Nephron progenitor cell (in vitro differentiated cells): ENCODE data around the gene CCDC9B.

Experiments used
- DNase-seq: peaks from one replicate; pipeline ENCODE4 v3.0.0; 2021
- H3K27ac Mint-ChIP-seq: 2 replicates; pipeline ENCODE4 v1.8.0; 2021; ENCODE audit warnings: mild to moderate bottlenecking, moderate library complexity, mixed read lengths
- H3K27me3 Mint-ChIP-seq: 2 replicates; pipeline ENCODE4 v1.8.0; 2021; ENCODE audit warnings: mild to moderate bottlenecking, low read depth, mixed read lengths; ENCODE audit not compliant: poor library complexity
- H3K36me3 Mint-ChIP-seq: 2 replicates; pipeline ENCODE4 v1.8.0; 2021; ENCODE audit warnings: low read depth, mixed read lengths
- H3K4me1 Mint-ChIP-seq: 2 replicates; pipeline ENCODE4 v1.8.0; 2021; ENCODE audit warnings: mixed read lengths
- H3K4me3 Mint-ChIP-seq: 2 replicates; pipeline ENCODE4 v1.8.0; 2021; ENCODE audit warnings: mild to moderate bottlenecking, moderate library complexity, mixed read lengths
- H3K9me3 Mint-ChIP-seq: 2 replicates; pipeline ENCODE4 v1.8.0; 2021; ENCODE audit warnings: mild to moderate bottlenecking, moderate library complexity, mixed read lengths
- TF ChIP-seq, protein P1 (sequence below): fragments of 200-600 bp; sonication (generic); IDR thresholded peaks from 2 replicates; pipeline ENCODE4 v1.5.0; 2021; ENCODE audit warnings: antibody characterized with exemption

CCDC9B gene

DNA sequence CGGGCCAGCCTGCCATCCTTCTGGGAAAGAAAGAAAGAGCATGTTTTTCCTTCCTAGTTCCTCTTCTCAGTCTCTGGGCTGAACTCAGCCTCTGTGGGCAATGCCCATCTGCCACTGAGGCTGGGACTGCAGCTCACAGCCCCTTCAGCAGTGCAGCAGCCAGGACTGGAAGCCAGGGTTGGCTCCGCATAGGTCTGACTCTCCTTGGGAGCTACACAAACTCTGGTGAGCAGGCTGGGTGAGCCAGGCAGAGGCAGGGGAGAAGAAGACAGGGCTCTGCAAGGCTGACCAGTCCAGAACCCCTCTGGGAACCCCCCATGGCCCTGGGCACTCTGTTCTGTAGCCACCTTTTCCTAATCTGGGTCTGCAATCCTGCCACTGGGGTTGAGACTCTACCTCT, 20.9 kb upstream of the CCDC9B start:
- H3K27me3 Mint-ChIP-seq, result peaks cover 67% of the 10 kb centered on the region

DNA sequence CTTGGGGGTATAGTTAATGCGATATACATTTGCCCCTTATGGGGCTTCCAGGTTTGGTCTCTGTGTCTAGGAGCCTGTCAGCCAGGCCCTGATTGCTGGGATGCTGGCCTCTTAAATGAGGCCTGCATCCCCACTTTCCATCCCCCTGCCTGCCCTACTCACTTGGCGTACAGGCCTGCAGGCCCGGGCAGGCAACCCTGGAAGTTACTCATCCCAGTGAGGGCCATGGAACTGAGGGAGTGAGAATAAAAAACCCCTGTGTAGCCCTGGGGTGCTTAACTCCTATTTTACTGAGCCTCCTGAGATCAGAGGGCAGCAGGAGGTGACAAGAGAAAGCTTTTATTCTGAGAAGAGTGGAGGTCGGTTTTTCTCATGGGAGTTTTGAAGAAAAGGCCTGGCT, 19.3 kb upstream of the CCDC9B start:
- H3K27me3 Mint-ChIP-seq, result peaks cover 54% of the 10 kb centered on the region
- DNase-seq, result no peak
- no peaks in the 10 kb centered on the region for H3K36me3 Mint-ChIP-seq
- no peak overlapping the region for H3K4me3 Mint-ChIP-seq
- H3K9me3 Mint-ChIP-seq, result no peaks in the 10 kb centered on the region
- H3K27ac Mint-ChIP-seq, result no peak overlapping the region
- TF ChIP-seq, protein P1, sequence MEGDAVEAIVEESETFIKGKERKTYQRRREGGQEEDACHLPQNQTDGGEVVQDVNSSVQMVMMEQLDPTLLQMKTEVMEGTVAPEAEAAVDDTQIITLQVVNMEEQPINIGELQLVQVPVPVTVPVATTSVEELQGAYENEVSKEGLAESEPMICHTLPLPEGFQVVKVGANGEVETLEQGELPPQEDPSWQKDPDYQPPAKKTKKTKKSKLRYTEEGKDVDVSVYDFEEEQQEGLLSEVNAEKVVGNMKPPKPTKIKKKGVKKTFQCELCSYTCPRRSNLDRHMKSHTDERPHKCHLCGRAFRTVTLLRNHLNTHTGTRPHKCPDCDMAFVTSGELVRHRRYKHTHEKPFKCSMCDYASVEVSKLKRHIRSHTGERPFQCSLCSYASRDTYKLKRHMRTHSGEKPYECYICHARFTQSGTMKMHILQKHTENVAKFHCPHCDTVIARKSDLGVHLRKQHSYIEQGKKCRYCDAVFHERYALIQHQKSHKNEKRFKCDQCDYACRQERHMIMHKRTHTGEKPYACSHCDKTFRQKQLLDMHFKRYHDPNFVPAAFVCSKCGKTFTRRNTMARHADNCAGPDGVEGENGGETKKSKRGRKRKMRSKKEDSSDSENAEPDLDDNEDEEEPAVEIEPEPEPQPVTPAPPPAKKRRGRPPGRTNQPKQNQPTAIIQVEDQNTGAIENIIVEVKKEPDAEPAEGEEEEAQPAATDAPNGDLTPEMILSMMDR, result no peak
- H3K4me1 Mint-ChIP-seq, result peaks cover 14% of the 10 kb centered on the region

More for the DNA sequence above, 20.9 kb upstream of the CCDC9B start:
- Mint-ChIP-seq H3K27ac (no peak overlapping the region), H3K4me1 (peaks cover 8% of the 10 kb centered on the region), H3K36me3 (no peaks in the 10 kb centered on the region), H3K4me3 (no peak overlapping the region), H3K9me3 (no peaks in the 10 kb centered on the region)
- no peak for DNase-seq
- TF ChIP-seq, protein P1, result no peak

DNA sequence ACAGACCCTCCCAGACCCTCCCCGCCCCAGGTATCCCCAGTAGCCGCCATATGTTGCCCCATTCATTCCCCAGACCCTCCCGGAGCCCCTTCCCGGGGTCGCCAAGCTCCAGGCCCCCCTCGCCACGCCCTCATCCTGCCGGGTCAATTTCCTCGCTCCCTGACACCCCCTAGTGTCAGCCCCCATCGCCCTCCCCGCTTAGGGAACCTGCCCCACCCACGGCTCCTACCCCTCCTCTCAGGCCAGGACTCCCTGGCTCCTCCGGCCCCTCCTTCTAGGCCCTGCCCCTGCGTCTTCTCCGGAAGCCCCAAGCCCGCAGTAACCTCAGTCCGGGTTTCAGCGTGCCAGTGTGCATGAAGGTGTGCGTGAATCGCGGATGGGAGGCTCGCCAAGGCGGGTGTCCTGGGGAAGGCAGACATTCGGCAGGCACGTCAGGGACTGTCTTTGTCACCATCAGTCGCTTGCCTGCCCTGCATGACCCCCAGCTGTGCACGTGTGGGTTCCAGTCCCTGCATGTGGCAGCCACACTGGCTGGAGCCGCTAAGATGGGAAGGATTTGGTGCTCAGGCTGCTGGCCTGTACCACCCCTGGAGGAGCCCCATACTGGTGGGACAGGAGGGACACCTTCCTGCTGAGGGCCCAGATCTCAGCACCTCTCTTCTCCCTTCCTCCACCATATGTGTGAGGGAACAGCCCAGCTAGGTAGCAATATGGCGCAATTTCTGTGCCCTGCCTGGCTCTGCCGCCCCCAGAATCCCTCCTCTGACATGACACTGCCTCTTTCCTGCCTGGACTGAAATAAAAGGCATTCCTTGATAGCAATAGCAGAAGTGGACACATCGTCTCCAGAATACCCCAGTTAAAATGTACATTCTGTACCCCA, 18.0 kb upstream of the CCDC9B start:
- Mint-ChIP-seq H3K27me3 (peaks cover 51% of the 10 kb centered on the region), H3K27ac (no peak overlapping the region), H3K36me3 (no peaks in the 10 kb centered on the region), H3K9me3 (no peaks in the 10 kb centered on the region), H3K4me3 (peak overlapping the region; percentile 77), H3K4me1 (peaks cover 27% of the 10 kb centered on the region)
- no peak for DNase-seq
- TF ChIP-seq, protein P1, result no peak

DNA sequence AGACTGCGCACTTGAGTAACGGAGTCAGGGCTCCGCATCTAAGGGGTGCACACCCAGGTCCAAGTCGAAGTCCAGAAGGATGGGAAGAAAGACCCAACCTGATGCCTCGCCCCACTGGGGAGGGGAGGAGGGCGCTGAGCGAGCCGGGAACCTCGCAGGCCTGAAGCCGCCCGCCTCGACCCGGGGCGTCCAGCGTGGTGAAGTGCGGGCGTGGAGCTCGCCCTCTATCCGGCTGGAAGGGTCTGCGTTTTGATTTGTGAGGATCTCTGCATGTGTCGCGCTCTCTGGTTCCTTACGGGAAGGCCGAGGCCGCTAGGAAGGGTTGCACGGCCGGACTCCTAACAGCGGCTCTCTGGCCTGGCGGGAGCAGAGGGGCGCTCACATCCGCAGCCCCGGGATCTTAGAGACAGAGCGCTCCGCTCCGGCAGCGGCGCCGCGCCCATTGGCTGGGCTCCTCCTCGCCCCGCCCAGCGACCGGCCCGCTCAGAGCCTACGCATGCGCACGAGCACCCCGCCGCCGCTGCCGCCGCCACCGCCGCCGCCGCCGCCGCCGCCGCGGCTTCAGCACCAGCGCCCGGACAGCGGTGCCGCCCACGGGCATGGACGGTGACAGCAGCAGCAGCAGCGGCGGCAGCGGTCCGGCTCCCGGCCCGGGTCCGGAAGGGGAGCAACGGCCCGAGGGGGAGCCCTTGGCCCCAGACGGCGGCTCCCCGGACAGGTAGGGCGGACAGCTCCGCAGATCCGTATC, 17.2 kb upstream of the CCDC9B start, which contains the start of gene DISP2:
Gene DISP2, plus strand, starts transcription at position 497 of the 748 bp plus-strand sequence. Its CDS starts 103 bp downstream, at position 600.
- no peaks in the 10 kb centered on the region for H3K36me3 Mint-ChIP-seq
- peaks cover 45% of the 10 kb centered on the region for H3K27me3 Mint-ChIP-seq
- peaks cover 35% of the 10 kb centered on the region for H3K4me1 Mint-ChIP-seq
- TF ChIP-seq, protein P1, result no peak
- H3K27ac Mint-ChIP-seq, result no peak within 1 kb of the TSS
- H3K4me3 Mint-ChIP-seq, result peak within 1 kb of the TSS; percentile 80
- H3K9me3 Mint-ChIP-seq, result no peaks in the 10 kb centered on the region
- peak; percentile 96 for DNase-seq

- TF ChIP-seq, protein P1, result no peak
- DNase-seq, result no peak
- peak overlapping the region; percentile 80 for H3K4me3 Mint-ChIP-seq
- no peak overlapping the region for H3K27ac Mint-ChIP-seq
- no peaks in the 10 kb centered on the region for H3K36me3 Mint-ChIP-seq
- peaks cover 39% of the 10 kb centered on the region for H3K27me3 Mint-ChIP-seq
- no peaks in the 10 kb centered on the region for H3K9me3 Mint-ChIP-seq
- peaks cover 41% of the 10 kb centered on the region for H3K4me1 Mint-ChIP-seq
Observed at GRCh38 chr15:40357246-40357645, 16.5 kb upstream of the CCDC9B start.
